GM19025 (cell line): ENCODE data around the gene ACTA1.
A peak's percentile ranks its signal among the peaks of the same experiment; 100 is the strongest.
"Not testable (repeated sequence)": the region's sequence is repeated elsewhere in the genome, so short reads cannot be mapped to it uniquely, and the experiment has no call there.

Experiments
- ATAC-seq: cut with Tn5 transposase; IDR thresholded peaks from one replicate; pipeline ENCODE4 v1.9.1; 2021; ENCODE audit warnings: mild to moderate bottlenecking, low read depth, moderate library complexity; ENCODE audit not compliant: unreplicated experiment

Gene ACTA1

GRCh38 chr1:229434005-229434640, at the start of gene ACTA1:
Gene ACTA1, minus strand, starts transcription at chr1:229434094. Its CDS starts 979 bp downstream, at chr1:229433115.
- no peak for ATAC-seq

- ATAC-seq: no peak
These were observed 48.6 kb upstream of the ACTA1 start for GRCh38 chr1:229482511-229482910.

- ATAC-seq: no peak
These were observed 46.6 kb upstream of the ACTA1 start for GRCh38 chr1:229480495-229480894.

- ATAC-seq: peak; percentile 52
These were observed 45.9 kb upstream of the ACTA1 start for GRCh38 chr1:229479660-229480399.

- peak; percentile 68 for ATAC-seq
These were observed 45.0 kb upstream of the ACTA1 start for GRCh38 chr1:229478852-229479251.

GRCh38 chr1:229475859-229476258, 42.0 kb upstream of the ACTA1 start:
- not testable (repeated sequence) for ATAC-seq

- ATAC-seq: no peak
These were observed 40.6 kb upstream of the ACTA1 start for GRCh38 chr1:229474509-229474908.

- no peak for ATAC-seq
These were observed 37.3 kb upstream of the ACTA1 start for GRCh38 chr1:229471175-229471574.

GRCh38 chr1:229470406-229471043, 36.6 kb upstream of the ACTA1 start:
- ATAC-seq: no peak

- no peak for ATAC-seq
These were observed 33.0 kb upstream of the ACTA1 start for GRCh38 chr1:229466887-229467286.

- no peak for ATAC-seq
These were observed 30.8 kb upstream of the ACTA1 start for GRCh38 chr1:229464672-229465071.

GRCh38 chr1:229461032-229461668, 27.3 kb upstream of the ACTA1 start:
- no peak for ATAC-seq

GRCh38 chr1:229459815-229460214, 25.9 kb upstream of the ACTA1 start:
- ATAC-seq: no peak

- no peak for ATAC-seq
These were observed 23.5 kb upstream of the ACTA1 start for GRCh38 chr1:229457436-229457835.

- ATAC-seq: no peak
These were observed 22.1 kb upstream of the ACTA1 start for GRCh38 chr1:229456016-229456415.

GRCh38 chr1:229454056-229454455, 20.2 kb upstream of the ACTA1 start:
- no peak for ATAC-seq

GRCh38 chr1:229452956-229453801, 19.3 kb upstream of the ACTA1 start:
- no peak for ATAC-seq

- ATAC-seq: no peak
These were observed 15.0 kb upstream of the ACTA1 start for GRCh38 chr1:229448845-229449244.

- ATAC-seq: no peak
These were observed 14.5 kb upstream of the ACTA1 start for GRCh38 chr1:229448354-229448753.

- ATAC-seq: no peak
These were observed 13.9 kb upstream of the ACTA1 start for GRCh38 chr1:229447809-229448252.
